IMR-90 (cell line): ENCODE results near the gene RASGRP1. TPM values are rescaled to one million over a fixed set of nuclear protein-coding genes. Genes with fewer than 3 reads are reported as not detected.

ENCODE experiments used
- ATAC-seq: fragments of 200-7000 bp; cut with Tn5 transposase; 2 replicates; pipeline ENCODE4 v1.9.1; 2020; ENCODE audit warnings: low read depth, mild to moderate bottlenecking, moderate library complexity
- BruUV-seq: library from RNA; stranded (reverse); fragments of 400-500 nt; replicated peaks from 2 replicates; lab custom pipeline; 2021; lab: Mats Ljungman, UMichigan
- CTCF ChIA-PET: fragments of 300-600 bp; formaldehyde crosslinking; extraction: SDS; loops from one replicate; lab custom pipeline; 2021; ENCODE audit warnings: antibody characterized with exemption; lab: Yijun Ruan, JAX
- POLR2A ChIA-PET: fragments of 300-600 bp; sonication (Branson Sonifier 250); formaldehyde crosslinking; loops from one replicate; lab custom pipeline; 2022; ENCODE audit warnings: antibody characterized with exemption; ENCODE audit not compliant: unreplicated experiment; lab: Charles Lee
- DNase-seq: peaks from one replicate; pipeline ENCODE4 v3.0.0; 2013
- H2AFZ ChIP-seq: replicated peaks from 2 replicates; pipeline ENCODE3; 2013; ENCODE audit warnings: low read length, mild to moderate bottlenecking; ENCODE audit not compliant: poor library complexity
- H2AK5ac ChIP-seq: 2 replicates; pipeline ENCODE4 v1.6.1; 2013; ENCODE audit warnings: low read depth, low read length, inconsistent platforms
- H2AK9ac ChIP-seq: replicated peaks from 2 replicates; pipeline ENCODE3; 2013; ENCODE audit warnings: mild to moderate bottlenecking, low read depth, low read length, moderate library complexity; ENCODE audit not compliant: poor library complexity
- H2BK120ac ChIP-seq: 2 replicates; pipeline ENCODE4 v1.6.1; 2013; ENCODE audit warnings: low read depth, low read length, inconsistent platforms
- H2BK15ac ChIP-seq: 3 replicates; pipeline ENCODE4 v1.6.1; 2013; ENCODE audit warnings: low read depth, low read length, inconsistent platforms
- H2BK20ac ChIP-seq: 2 replicates; pipeline ENCODE4 v1.6.1; 2013; ENCODE audit warnings: low read depth, mild to moderate bottlenecking, inconsistent platforms, low read length, moderate library complexity
- H2BK5ac ChIP-seq: 2 replicates; pipeline ENCODE4 v1.6.1; 2013; ENCODE audit warnings: mild to moderate bottlenecking, low read depth, low read length, inconsistent platforms; ENCODE audit not compliant: poor library complexity, severe bottlenecking
- H3K14ac ChIP-seq: replicated peaks from 2 replicates; pipeline ENCODE4 v1.6.1; 2013; ENCODE audit warnings: low read depth, low read length, inconsistent platforms
- H3K18ac ChIP-seq: 2 replicates; pipeline ENCODE4 v1.6.1; 2013; ENCODE audit warnings: low read depth, low read length, control low read depth
- H3K23ac ChIP-seq: 2 replicates; pipeline ENCODE4 v1.6.1; 2013; ENCODE audit warnings: low read depth, low read length, inconsistent platforms
- H3K27ac ChIP-seq: 2 replicates; pipeline ENCODE4 v1.5.1; 2013; ENCODE audit warnings: mild to moderate bottlenecking, control low read depth, low read length; ENCODE audit not compliant: insufficient read depth
- H3K27me3 ChIP-seq: 2 replicates; pipeline ENCODE4 v1.6.1; 2013; ENCODE audit warnings: low read length; ENCODE audit not compliant: control insufficient read depth, insufficient read depth
- H3K36me3 ChIP-seq: 2 replicates; pipeline ENCODE4 v1.6.1; 2013; ENCODE audit warnings: low read length, mixed read lengths; ENCODE audit not compliant: control insufficient read depth, insufficient read depth
- H3K4ac ChIP-seq: 2 replicates; pipeline ENCODE4 v1.6.1; 2013; ENCODE audit warnings: low read depth, low read length, inconsistent platforms
- H3K4me1 ChIP-seq: 2 replicates; pipeline ENCODE4 v1.6.1; 2013; ENCODE audit warnings: low read length, mixed read lengths; ENCODE audit not compliant: control insufficient read depth, insufficient read depth
- H3K4me2 ChIP-seq: 2 replicates; pipeline ENCODE4 v1.6.1; 2013; ENCODE audit warnings: low read depth, mild to moderate bottlenecking, control low read depth, low read length, moderate library complexity
- H3K4me3 ChIP-seq: 2 replicates; pipeline ENCODE4 v1.5.1; 2013; ENCODE audit warnings: low read depth, mild to moderate bottlenecking, control low read depth, low read length, moderate library complexity; ENCODE audit not compliant: insufficient read depth
- H3K56ac ChIP-seq: 2 replicates; pipeline ENCODE4 v1.6.1; 2013; ENCODE audit warnings: low read length, inconsistent platforms; ENCODE audit not compliant: insufficient read depth; ENCODE audit errors: extremely low read depth
- H3K79me1 ChIP-seq, 2 experiments: 2 replicates each; pipeline ENCODE4 v1.6.1; 2013; ENCODE audit warnings: low read length in 2 of 2, inconsistent platforms in 1 of 2, low read depth in 1 of 2
- H3K9ac ChIP-seq: 2 replicates; pipeline ENCODE4 v1.6.1; 2013; ENCODE audit warnings: low read depth, low read length, control low read depth
- H3K9me1 ChIP-seq: 2 replicates; pipeline ENCODE4 v1.6.1; 2013; ENCODE audit warnings: low read length, inconsistent platforms; ENCODE audit not compliant: insufficient read depth
- H3K9me3 ChIP-seq: 2 replicates; pipeline ENCODE4 v1.6.1; 2013; ENCODE audit warnings: low read length; ENCODE audit not compliant: control insufficient read depth, insufficient read depth
- H4K20me1 ChIP-seq: 2 replicates; pipeline ENCODE4 v1.6.1; 2013; ENCODE audit warnings: low read length, inconsistent platforms; ENCODE audit not compliant: insufficient read depth
- H4K5ac ChIP-seq: 2 replicates; pipeline ENCODE4 v1.6.1; 2013; ENCODE audit warnings: mild to moderate bottlenecking, low read depth, low read length, control low read depth
- H4K8ac ChIP-seq, 2 experiments: 2 replicates each; pipeline ENCODE4 v1.6.1; 2013; ENCODE audit warnings: low read depth in 2 of 2, low read length in 2 of 2, control low read depth in 1 of 2, inconsistent platforms in 1 of 2
- H4K91ac ChIP-seq: 2 replicates; pipeline ENCODE4 v1.6.1; 2013; ENCODE audit warnings: low read depth, low read length, inconsistent platforms; ENCODE audit not compliant: insufficient read depth
- BHLHE40 ChIP-seq: fragments of 150-350 bp; IDR thresholded peaks from 2 replicates; pipeline ENCODE4 v1.6.1; 2016; ENCODE audit warnings: mild to moderate bottlenecking, low read depth, low read length
- CTCF ChIP-seq: conservative IDR thresholded peaks from 2 replicates; pipeline ENCODE4 v1.5.1; 2012; ENCODE audit warnings: mild to moderate bottlenecking, low read depth, low read length, improper control_type of control experiment
- FOS ChIP-seq: fragments of 150-350 bp; IDR thresholded peaks from 2 replicates; pipeline ENCODE4 v1.6.1; 2016; ENCODE audit warnings: low read depth, low read length
- POLR2A ChIP-seq: IDR thresholded peaks from 2 replicates; pipeline ENCODE4 v1.6.1; 2012; ENCODE audit warnings: mild to moderate bottlenecking, low read depth, low read length
- SMC3 ChIP-seq: fragments of 150-350 bp; IDR thresholded peaks from 2 replicates; pipeline ENCODE4 v1.6.1; 2016; ENCODE audit warnings: low read depth, mild to moderate bottlenecking, antibody characterized with exemption, low read length, moderate library complexity
- WGBS, 2 experiments: methylation state at CpG; one replicate each; pipeline versions ENCODE4 v1.1.5 to v1.1.7; 2013; ENCODE audit warnings: missing lambda C conversion rate in 2 of 2; ENCODE audit not compliant: insufficient read length in 1 of 2; ENCODE audit errors: extremely low coverage in 2 of 2; 5-methylcytosine and 5-hydroxymethylcytosine counted together
- dilution Hi-C: fragments of 300-500 bp; cut with HindIII; formaldehyde crosslinking; loops from one replicate; pipeline ENCODE4 v1.14.3; 2018; ENCODE audit warnings: low sequenced_read_pairs; ENCODE audit not compliant: unreplicated experiment
- in situ Hi-C: fragments of 300-500 bp; cut with MboI; formaldehyde crosslinking; loops from 3 replicates; pipeline ENCODE4 v1.14.3; 2019; ENCODE audit warnings: low sequenced_read_pairs, inconsistent platforms, mixed read lengths
- intact Hi-C: fragments of 100-400 bp; cut with micrococcal nuclease; formaldehyde crosslinking; loops from 2 replicates; pipeline ENCODE4 v1.10.0; 2022
- polyA plus RNA-seq, 3 experiments: library from polyadenylated mRNA; depleted of rRNA; stranded (reverse); fragments of >200 nt; gene quantifications; 2 replicates each; pipeline ENCODE4 v1.2.3, GENCODE V29; 2012; ENCODE audit warnings: low replicate concordance in 1 of 3
- total RNA-seq: library from RNA; depleted of rRNA; stranded (reverse); fragments of >200 nt; gene quantifications from 2 replicates; pipeline ENCODE4 v1.2.3, GENCODE V29; 2012

RASGRP1 gene
- total and polyA plus RNA-seq, 2 of the 4 experiments (the other 2 are of a cell fraction) = 1.4 to 3.2 TPM

GRCh38 chr15:38490242-38490922 is 74.2 kb downstream of the RASGRP1 start (continued):
- TF ChIP-seq BHLHE40 = peak; percentile 6; the same call in 1 of the 2 replicates

- CTCF ChIA-PET = interaction anchor here (0.6 kb wide), 1 partner anchor 184 kb away, joined by 3 read pairs; no protein-coding TSS in a partner anchor
- Histone ChIP-seq H2BK5ac (peak overlapping the region; percentile 74), H4K8ac (peak overlapping the region; percentile 36 to 73; a peak in 2 of 4 replicates), H3K4me2 (peak overlapping the region; percentile 65; the same call in 1 of the 2 replicates), H3K79me1 (peaks cover 0 to 4% of the 10 kb centered on the region in 2 experiments; a peak in 2 of 4 replicates), H2BK15ac (peak overlapping the region; percentile 88), H3K14ac (peak overlapping the region; percentile 8), H3K9me1 (no peaks in the 10 kb centered on the region), H3K4ac (peak overlapping the region; percentile 17; the same call in 1 of the 2 replicates), H3K27ac (peak overlapping the region; percentile 41; the same call in 1 of the 2 replicates), H2AK5ac (no peak overlapping the region), H4K20me1 (no peaks in the 10 kb centered on the region), H2AK9ac (no peak overlapping the region), H3K9me3 (no peaks in the 10 kb centered on the region), H3K23ac (no peak overlapping the region), H3K4me3 (no peak overlapping the region), H3K9ac (peak overlapping the region; percentile 43; the same call in 1 of the 2 replicates), H3K18ac (peak overlapping the region; percentile 93; the same call in 1 of the 2 replicates), H4K91ac (peak overlapping the region; percentile 71), H2BK120ac (peak overlapping the region; percentile 29; the same call in 1 of the 2 replicates), H4K5ac (peak overlapping the region; percentile 85; the same call in 1 of the 2 replicates), H2BK20ac (0 out of 2 replicates have a peak overlapping the region, but pooled peaks have one; percentile 2), H2AFZ (no peak overlapping the region), H3K56ac (0 out of 2 replicates have a peak overlapping the region, but pooled peaks have one; percentile 58), H3K27me3 (no peaks in the 10 kb centered on the region), H3K36me3 (no peaks in the 10 kb centered on the region), H3K4me1 (peaks cover 12% of the 10 kb centered on the region)
- intact Hi-C loops = no loop called here
- dilution Hi-C loops = no loop called here
- in situ Hi-C loops = no loop called here
- no peak for TF ChIP-seq POLR2A
- no peak for TF ChIP-seq SMC3
- TF ChIP-seq FOS = no peak
- no peak for TF ChIP-seq CTCF
- DNase-seq (no peak), ATAC-seq (no peak)
- POLR2A ChIA-PET = no interaction called here
- no TSS peak for BruUV-seq
- no CpG with 5 or more reads among the region's 1 CpG for WGBS, 2 experiments
Observed at GRCh38 chr15:38487378-38487777, 77.2 kb downstream of the RASGRP1 start.
